ENCODE measurements around the gene BTBD3.

BTBD3 gene

DNA sequence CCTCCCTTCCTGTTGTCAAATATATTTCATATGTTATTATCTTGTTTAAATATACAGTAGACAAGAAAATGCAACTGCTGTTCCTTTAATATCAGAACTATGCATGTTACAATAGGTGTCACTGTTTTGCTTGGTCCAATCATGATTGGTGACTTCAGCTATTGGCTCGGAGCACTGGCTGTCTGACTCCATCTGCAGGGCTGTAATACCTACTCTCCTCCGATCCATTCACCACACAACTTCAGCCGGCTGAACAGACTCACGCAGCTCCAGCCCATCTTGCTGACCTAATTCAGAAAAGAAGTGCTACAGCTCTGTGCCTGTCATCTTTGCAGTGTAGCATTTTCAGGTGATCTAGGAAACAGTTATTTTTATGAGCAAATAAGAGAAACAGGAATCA, at the start of gene BTBD3:
Gene BTBD3 (plus strand): TSS at position 231 of the 400 bp plus-strand sequence. CDS start 383 bp downstream, outside the sequence.
- DNase-seq, result peak in 42 of 56 donors; percentile 10 to 78 (median 51)

- DNase-seq, result no peak
Observed at GRCh38 chr20:11869641-11870040, 48.1 kb upstream of the BTBD3 start.

- DNase-seq, result no peak
Observed at GRCh38 chr20:11870411-11870810, 47.3 kb upstream of the BTBD3 start.

DNA sequence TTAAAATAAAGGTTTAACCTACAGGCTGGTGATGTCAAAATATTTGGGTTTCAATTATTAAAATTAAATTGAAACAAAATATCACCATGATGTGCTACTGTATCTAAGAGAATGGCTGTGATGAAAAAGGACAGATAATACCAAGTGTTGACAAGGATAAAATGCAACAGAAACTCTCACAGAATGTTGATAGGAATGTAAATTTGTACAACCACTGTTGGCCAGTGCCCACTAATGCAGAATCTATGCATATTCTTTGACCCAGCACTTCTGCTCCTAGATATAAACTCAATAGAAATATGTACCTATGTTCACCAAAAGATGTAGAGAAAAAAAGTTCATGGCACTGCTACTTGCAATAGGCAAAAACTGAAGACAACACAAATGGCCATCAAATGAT, 41.1 kb upstream of the BTBD3 start:
- DNase-seq, result no peak

GRCh38 chr20:11880680-11881079, 37.0 kb upstream of the BTBD3 start:
- no peak for DNase-seq

- DNase-seq, result no peak
Observed at GRCh38 chr20:11881449-11881848, 36.2 kb upstream of the BTBD3 start.

- DNase-seq, result no peak
Observed at GRCh38 chr20:11882651-11883050, 35.0 kb upstream of the BTBD3 start.

GRCh38 chr20:11888648-11889047, 29.0 kb upstream of the BTBD3 start:
- no peak for DNase-seq

- peak; percentile 41 to 96 (median 91) for DNase-seq
Observed at GRCh38 chr20:11890331-11891076, 27.2 kb upstream of the BTBD3 start.

DNA sequence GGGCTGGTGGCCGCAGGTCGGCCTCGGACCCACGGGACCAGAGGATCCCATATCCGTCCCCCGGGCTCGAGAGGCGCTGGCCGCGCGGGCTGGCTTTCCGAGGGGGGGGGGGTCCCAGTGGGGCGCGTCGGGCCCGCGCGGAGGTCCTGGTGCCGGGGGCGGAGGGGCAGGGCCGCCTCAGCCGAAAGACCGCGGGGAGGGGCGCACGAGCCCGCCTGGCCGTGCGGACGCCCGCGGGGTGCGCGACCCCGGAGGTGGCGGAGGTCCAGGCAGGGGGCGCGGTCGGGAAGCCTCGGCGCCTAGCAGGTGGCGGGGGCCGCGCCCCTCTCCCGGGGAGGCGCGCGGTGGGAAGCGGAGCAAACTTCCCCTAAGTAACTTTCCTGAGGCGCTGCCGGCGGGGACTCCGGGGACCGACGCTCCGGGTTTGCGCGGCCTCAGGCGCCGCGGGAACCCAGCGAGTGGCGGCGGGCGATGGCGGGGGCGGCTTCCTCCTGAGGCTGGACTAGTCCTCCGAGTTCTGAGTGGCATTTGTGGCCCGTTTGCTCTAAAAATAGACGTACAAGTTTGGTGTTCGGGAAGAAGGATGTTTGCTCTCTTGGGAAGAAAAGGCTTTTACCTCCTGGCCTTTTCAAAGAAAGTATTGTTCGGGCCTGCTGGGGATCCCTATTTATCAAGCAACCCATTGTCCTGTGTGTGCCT, 26.5 kb upstream of the BTBD3 start:
- peak in 46 of 56 donors; percentile 5 to 76 (median 51) for DNase-seq

- peak in 23 of 56 donors; percentile 1 to 62 (median 14) for DNase-seq
Observed at GRCh38 chr20:11891776-11892545, 25.7 kb upstream of the BTBD3 start.

DNA sequence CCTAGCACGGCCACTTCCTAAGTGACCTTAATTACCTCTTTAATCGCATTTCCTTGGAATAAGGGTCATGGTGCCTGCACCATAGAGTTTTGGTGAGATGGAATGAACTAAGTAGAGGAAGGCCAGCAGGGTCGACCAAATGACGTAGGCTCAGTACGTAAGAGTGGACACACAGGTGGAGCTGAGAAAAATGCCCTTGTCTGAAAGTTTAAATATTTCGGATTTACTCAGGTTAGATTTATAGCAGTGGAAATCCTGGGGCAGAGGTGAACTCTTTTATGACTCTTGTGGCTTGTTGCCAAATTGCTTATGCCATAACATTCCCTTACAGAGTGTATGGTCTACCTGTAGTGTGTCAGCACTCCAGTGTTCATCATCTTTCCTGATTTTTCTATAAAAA, 23.6 kb upstream of the BTBD3 start:
- DNase-seq, result no peak

- no peak for DNase-seq
Observed at GRCh38 chr20:11895861-11896387, 21.8 kb upstream of the BTBD3 start.

- no peak for DNase-seq
Observed at GRCh38 chr20:11901127-11901526, 16.6 kb upstream of the BTBD3 start.

GRCh38 chr20:11902285-11902697, 15.4 kb upstream of the BTBD3 start:
- DNase-seq, result no peak

- no peak for DNase-seq
Observed at GRCh38 chr20:11905460-11906179, 12.1 kb upstream of the BTBD3 start.

- DNase-seq, result no peak
Observed at GRCh38 chr20:11906626-11907480, 10.8 kb upstream of the BTBD3 start.

DNA sequence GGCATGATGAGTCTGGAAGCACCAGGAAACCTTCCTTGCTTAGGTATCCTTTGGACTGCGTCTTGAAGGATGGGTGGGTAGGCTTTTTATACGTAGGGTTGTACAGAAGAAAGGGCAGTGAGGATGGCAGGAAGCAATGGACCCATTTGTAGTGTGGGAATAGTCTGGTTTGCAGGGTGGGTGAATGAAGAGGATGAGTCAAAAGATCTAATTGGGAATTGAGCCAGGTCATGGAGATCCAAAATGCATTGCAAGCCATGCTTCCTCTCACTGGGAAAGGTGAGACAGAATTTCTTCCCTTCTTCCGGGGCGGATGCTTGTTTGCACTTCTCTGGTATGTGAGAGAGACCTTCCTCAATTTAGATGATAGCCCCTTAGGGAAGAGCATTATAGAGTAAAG, 10.1 kb upstream of the BTBD3 start:
- no peak for DNase-seq

DNA sequence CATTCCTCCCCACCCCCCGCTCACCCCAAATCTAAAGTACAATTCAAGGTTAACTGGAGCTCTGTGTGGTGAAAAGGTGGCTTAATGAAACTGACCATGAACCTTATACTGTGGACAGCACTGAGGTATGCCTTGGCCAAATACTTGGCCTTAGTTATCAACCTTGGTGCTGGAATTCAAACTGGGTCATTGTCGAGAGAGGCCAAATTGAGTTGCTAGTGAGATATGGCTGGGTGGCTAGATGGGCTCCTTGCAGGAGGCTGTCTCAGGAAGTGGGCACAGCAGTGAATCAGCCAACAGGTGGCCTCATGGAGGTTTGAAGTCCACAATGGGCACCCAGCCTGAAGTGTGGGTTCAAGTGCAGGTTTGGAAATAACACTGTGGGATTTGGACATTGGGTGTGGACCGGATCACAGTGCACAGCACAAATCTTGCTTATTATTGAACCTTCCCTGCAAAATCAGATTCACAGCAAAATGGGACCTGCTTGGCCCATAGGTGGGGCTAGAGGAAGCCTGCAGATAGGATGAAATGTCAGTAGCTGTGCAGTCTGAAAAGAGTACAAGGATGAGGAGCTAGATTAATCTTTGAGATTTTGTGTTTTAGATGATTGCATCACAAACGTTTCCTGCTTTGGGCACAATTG, 5.6 kb upstream of the BTBD3 start:
- peak in 3 of 56 donors; percentile 9 to 25 (median 12) for DNase-seq

Measured in amygdala (tissue), 56 donors.